GM18498 (cell line): ENCODE data around the gene SMIM44.
"Not testable (repeated sequence)": the region's sequence is repeated elsewhere in the genome, so short reads cannot be mapped to it uniquely, and the experiment has no call there.

Experiments
- ATAC-seq: cut with Tn5 transposase; IDR thresholded peaks from one replicate; pipeline ENCODE4 v1.9.1; 2021; ENCODE audit warnings: mild to moderate bottlenecking, moderate library complexity; ENCODE audit not compliant: unreplicated experiment

SMIM44 gene

DNA sequence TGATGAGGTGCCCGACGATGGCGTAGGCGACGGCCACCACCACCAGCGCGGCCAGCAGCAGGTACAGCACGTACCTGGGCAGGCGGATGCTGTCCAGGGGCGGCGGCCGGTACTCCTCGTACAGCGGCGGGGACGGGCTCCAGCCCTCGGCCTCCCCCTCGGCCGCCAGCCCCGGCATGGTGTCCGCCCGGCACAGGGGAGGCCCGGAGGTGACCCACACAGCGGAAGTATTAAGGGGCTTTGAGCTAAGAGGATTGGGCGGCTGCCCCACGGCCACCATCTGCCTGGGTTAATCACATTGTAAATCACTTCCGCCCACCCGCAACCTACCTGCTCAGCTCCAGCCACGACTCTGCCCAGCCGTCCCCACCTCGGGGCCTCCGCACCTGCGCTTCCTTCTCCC lies at the start of gene SMIM44:
Gene SMIM44, minus strand, starts transcription at position 216 of the 403 bp plus-strand sequence. Its CDS starts 38 bp downstream, at position 178.
- no peak for ATAC-seq

DNA sequence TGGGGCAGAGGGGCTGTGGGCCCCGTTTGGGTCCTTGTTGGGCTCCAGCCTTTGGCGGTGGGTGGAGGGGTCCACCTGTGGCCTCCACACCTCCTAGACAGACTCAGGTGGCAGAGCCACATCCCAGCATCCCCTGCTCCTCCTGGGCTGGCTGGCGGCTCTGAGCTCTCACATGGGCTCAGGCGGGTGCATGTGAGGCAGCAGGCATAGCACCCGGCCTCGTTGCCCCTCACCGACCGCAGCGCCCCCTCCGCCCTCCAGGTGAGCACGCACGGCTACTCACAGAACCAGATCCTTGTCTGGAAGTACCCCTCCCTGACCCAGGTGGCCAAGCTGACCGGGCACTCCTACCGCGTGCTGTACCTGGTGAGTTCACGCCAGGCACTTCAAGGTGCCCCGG lies 49.8 kb upstream of the SMIM44 start:
- no peak for ATAC-seq

DNA sequence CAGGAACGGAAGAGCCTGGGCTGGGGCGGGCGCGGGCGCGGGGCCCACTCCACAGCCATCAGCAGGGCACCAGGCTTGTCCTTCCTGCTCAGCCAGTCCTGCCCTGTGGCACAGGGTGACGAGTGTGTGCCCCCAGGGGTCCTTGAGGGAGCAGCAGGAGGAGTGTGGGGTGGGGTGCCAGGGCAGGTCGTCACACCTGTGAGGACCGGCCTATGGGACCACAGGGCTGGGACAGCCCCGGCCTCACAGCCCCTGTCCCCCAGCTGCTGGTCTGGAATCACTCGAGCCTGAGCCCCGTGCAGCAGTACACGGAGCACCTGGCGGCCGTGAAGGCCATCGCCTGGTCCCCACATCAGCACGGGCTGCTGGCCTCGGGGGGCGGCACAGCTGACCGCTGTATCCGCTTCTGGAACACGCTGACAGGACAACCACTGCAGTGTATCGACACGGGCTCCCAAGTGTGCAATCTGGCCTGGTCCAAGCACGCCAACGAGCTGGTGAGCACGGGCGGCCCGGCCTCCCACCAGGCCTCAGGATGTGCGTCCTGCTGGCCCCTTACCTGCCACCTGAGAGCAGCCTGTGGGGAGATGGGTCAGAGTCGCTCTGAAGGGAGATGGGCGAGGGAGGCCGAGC lies 49.0 kb upstream of the SMIM44 start:
- no peak for ATAC-seq

DNA sequence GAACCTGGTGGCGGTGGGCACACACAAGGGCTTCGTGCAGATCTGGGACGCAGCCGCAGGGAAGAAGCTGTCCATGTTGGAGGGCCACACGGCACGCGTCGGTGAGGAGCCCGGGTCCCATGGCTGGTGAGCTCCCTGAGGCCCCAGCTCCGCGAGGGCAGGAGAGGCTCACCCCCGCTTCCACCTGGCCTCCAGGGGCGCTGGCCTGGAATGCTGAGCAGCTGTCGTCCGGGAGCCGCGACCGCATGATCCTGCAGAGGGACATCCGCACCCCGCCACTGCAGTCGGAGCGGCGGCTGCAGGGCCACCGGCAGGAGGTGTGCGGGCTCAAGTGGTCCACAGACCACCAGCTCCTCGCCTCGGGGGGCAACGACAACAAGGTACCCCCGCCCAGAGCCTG lies 48.5 kb upstream of the SMIM44 start:
- ATAC-seq: no peak

DNA sequence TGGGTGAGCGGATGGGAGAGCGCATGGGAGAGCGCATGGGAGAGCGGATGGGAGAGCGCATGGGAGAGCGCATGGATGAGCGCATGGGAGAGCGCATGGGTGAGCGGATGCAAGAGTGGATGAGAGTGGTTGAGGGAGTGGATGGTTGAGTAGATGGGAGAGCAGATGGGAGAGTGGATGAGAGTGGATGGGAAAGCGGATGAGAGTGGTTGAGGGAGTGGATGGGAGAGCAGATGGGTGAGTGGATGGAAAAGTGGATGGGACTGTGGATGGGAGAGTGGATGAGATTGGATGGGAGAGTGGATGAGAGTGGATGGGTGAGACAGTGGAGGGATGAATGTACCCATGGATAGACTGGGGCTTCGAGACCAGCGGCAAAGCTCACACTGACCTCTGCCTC lies 47.1 kb upstream of the SMIM44 start:
- ATAC-seq: no peak

DNA sequence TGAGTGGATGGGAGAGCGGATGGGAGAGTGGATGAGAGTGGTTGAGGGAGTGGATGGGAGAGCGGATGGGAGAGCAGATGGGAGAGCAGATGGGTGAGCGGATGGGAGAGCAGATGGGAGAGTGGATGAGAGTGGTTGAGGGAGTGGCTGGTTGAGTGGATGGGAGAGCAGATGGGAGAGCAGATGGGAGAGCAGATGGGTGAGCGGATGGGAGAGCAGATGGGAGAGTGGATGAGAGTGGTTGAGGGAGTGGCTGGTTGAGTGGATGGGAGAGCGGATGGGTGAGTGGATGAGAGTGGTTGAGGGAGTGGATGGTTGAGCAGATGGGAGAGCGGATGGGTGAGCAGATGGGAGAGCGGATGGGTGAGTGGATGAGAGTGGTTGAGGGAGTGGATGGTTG lies 46.1 kb upstream of the SMIM44 start:
- ATAC-seq: not testable (repeated sequence)

DNA sequence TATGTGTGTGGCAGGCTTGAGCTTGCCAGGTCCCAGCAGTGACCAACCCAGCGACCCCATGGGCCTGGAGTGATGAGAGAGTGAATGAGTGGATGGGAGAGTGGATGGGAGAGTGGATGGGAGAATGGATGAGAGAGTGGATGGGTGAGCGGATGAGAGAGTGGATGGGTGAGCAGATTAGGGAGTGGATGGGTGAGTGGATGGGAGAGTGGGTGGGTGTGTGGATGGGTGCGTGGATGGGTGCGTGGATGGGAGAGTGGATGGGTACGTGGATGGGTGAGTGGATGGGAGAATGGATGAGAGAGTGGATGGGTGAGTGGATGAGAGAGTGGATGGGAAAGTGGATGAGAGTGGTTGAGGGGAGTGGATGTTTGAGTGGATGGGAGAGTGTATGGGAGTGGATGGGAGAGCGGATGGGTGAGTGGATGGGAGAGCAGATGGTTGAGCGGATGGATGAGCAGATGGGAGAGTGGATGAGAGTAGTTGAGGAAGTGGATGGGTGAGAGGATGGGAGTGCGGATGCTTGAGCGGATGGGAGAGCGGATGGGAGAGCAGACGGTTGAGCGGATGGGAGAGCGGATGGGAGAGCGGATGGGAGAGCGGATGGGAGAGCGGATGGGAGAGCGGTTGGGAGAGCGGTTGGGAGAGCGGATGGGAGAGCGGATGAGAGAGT lies 45.4 kb upstream of the SMIM44 start:
- no peak for ATAC-seq

DNA sequence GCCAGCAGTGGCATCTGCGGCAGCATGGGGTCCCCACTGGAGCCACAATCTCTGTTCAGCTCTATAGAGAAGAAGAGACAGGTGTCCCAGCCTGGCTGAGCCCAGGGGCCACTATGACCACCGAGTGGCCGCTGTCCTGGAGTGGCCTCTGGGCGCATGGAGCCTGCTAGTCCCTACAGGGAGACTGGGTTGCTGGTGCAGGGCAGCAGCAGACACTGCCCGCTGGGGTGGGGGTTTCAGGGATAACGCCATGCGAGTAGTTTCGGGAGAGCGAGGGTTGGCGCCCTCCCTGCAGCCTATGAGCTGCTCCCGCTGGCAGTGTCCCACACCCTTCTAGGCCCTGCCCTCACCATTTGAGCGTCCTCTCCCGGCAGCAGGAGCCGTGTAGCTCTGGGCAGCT lies 44.8 kb upstream of the SMIM44 start:
- ATAC-seq: no peak

DNA sequence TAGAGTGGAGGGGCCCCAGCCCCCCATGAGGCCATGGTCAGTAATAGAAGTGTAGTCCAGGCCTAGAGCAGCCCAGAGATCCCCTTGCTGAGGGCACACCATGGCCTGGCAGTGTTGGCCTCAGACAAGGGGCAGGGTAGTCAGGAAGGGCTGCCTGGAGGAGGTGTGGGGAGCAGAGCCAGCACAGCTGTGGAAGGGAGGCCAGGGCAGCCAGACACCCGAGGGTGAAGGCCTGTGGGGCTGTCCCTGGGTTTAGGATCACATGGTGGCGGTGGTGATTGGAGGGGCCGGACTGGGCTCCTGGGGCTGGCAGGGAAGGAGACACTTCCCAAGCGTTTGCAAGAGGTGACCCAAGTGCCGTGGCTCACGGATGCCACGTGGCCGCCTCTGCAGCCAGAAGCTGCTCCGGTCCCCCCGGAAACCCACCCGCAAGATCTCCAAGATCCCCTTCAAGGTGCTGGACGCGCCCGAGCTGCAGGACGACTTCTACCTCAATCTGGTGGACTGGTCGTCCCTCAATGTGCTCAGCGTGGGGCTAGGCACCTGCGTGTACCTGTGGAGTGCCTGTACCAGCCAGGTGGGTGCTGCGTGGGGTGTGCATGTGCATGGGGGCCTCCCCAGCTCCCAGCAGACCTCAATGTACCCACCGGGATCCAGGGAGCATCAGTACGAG lies 44.1 kb upstream of the SMIM44 start:
- no peak for ATAC-seq

DNA sequence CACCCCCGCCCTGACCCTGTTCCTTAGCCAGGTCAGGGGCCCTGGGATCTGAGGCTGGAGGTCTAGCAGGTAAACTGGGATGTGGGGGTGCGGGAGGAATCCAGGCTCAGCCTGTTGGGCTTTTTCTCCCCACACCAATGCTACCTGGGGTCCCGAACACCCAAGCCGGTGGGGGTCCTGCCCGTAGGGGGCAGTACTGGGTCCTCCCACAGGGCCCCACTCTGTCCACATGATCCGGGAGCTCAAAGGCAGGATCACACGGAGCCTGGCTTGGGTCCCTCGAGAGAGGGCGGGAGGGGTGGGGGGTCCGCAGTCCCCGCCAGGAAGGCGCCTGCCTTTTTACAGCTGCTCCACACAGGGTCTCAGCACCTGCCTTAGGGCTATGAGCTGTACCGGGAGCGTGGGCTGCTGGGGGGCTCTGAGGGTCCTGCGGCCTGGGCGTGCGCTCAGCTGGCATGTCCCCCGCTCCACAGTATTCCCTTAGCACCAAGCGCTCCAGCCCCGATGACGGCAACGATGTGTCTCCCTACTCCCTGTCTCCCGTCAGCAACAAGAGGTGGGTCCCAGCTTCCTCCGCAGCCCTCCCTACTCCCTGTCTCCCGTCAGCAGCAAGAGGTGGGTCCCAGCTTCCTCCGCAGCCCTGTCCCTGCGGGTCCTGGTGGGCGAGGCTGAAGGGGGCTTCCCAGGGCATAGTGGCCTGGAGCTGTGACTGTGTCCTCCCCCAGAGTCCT lies 43.4 kb upstream of the SMIM44 start:
- ATAC-seq: no peak

DNA sequence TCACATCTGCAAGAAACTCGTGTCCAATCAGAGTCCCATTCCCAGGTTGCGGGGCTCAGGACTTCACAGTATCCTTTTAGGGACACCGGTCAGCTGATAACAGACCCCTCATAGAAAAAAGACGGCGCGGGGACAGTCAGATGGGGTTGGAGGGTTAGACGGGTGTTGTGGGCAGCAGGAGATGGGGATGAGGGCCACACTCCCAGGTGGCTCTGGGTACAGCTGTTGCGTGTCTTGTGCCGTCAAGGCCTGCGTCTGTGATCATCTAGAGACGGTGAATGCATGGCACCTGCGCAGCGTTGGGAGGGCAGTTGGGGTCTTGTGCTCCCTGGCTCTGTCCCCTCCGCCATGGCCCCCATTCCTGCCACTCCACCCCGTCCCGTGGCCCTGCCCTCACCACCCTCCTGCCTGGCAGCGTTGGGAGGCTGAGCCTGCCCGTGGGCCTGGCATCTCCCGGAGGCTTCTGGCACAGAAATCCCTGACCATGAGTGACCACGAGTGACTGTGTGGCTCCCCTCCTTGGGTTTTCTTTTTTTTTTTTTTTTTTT lies 41.7 kb upstream of the SMIM44 start:
- no peak for ATAC-seq

DNA sequence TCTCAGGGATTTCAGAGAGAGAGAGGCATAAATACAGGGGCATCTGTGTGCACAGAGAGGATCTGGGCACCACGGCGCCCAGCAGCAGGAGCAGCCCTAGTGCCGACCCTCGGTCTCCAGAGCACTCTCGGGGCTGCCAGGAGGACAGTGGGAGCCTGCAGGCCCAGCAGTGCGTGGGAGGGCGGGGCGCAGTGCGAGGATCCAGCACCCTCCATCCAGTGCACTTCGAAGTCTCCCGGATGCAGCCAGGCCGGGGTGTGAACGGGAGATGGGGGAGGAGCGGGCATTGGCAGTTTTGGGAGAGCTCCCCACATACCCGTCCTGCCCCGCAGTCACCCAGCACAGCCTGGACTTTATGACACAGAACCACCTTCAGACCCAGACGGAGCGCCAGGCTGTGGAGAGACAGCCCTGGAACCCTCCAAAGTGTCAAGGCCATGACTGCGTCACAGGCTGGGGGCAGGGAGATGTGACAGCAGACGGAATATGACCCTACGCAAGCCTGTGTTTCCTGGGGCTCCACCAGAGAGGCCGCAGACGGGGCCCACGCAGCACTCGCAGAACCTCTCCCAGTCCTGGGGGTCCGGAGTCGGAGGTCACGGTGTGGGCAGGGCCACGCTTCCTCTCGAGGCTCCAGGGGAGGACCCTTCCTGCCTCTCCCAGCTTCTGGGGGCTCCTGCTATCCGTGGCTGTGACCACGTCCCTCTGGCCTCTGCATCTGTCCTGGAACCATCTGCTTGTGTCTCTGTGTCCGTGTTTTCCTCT lies 41.0 kb upstream of the SMIM44 start:
- ATAC-seq: no peak

DNA sequence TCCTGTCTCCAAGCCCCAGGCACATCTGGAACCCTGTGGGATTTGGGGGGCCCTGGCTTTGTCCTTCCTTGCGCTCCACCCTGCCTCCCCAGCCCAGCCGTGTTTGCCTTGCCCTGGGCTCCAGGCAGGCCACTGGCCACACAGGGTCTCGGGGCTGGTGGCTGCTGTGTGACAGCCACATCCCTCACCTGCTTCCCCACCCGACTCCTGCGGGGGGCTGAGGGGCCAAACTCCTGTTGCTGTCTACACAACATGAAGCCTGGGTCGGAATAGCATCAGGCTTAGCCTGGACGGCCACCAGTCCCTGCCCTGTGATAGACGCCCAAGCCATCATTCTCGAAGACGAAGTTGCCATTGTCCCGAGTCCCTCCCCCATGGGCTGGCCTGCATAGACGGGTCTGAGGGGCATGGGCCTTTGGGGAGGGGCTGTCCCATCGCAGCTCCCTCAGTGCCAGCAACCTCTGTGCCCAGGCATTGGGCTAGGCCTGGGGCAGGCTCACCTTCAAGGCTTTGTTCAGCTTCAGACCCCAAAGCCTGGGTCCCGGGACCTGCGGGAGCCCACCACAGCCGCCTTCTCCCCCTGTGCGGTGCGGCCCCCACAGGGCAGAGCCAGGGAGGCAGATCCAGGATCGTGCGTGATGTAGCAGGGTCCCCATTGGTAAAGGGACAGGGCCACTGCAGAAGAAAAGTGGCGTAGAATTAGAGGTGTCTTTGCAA lies 40.3 kb upstream of the SMIM44 start:
- no peak for ATAC-seq

DNA sequence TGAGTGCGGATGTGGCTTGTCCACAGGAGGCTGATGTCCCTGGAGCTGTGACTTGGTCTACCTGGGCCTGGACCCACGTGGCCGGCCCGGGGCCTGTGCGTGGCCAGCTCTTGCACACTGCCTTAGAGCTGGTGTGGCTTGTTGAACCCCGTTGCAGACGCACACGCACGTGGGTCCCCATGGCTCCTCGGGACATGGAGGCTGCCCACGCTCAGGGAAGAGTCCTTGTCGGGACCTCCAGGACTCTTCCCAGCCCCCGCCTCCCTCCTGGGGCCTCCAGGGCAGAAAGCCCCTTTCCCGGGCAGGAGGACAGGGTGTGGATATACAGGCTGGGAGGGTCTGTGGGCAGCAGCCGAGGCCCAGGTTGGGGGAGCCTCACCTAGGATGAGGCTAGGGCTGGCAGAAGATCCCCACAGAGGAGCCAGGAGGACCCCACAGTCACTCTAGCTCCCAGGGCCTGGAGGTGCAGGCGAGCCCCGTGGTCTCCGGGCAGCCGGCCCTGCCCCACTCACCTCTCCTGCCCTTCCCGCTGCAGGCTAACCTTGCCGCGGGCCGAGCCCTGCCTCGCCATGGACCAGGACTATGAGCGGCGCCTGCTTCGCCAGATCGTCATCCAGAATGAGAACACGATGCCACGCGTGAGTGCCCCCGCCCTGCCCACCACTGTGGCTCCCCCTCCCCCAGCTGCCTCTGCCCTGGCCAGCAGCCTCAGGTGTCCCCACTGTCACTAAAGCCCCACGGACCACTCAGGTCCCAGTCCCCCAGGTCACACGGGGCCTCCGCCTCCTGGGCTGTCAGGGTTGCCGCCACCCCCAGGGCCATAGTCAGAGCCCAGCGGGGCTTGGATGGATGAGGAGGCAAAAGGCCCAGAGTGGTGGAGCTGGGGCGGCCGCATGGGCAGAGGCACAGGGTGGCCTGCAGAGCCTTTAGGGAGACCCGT lies 39.5 kb upstream of the SMIM44 start:
- no peak for ATAC-seq

DNA sequence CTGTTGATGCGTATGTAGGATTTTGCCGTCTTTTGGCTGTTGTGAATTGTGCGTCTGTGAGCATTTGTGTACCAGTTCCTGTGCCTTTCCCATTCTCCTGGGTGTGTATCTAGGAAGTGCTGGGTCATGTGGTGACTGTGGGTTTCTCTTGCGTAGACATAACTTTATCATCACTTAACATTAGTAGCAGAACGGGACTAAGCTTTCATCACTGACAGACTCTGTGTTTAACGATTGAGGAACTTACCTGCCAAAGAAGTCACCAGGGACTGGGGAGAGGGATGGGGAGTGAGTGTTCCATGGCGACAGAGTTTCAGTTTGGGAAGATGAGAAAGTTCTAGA lies 37.8 kb upstream of the SMIM44 start:
- no peak for ATAC-seq

DNA sequence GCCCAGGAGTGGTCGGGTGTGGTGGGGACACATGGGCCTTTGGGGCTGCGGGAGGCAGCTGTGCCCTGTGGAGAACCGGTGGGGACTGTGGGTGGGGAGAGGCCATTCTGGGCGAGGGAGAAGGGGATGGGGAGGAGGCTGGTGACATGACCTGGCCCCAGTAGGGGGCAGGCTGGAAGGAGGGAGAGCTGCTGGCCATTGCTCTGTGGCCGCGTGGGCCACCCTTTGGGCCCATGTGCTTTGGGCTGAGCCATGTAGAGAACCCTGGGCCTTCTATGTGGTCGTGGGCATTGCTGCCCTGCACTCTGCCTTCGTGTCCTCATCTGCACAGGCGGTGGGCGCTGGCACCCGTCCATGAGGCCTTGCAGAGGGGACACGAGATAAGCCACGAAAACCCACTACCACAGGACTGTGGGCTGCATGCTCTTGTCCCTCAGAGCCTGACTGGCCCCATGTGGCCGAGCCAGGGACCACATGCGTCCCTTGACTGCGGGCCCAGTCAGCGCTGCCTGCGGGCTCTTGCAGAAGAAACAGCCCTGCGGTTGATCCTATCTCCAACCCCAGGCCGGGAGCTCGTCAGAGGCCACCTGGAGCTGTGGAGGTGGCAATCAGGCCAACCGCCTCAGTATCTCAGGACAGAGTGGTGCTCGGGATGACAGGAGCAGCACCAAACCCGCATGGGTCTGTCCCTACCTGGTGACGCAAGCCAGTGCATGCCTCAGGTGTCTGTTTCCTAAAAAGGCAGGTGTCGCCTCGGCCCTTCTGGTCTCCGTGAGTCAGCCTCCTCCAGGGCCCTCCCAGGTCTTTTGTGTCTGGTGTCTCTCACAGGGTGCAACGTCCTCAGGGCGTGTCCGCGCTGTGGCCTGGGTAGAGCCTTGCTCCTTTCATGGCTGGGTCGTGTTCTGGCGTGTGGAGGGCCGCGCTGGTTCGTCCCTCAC lies 37.2 kb upstream of the SMIM44 start:
- ATAC-seq: no peak

DNA sequence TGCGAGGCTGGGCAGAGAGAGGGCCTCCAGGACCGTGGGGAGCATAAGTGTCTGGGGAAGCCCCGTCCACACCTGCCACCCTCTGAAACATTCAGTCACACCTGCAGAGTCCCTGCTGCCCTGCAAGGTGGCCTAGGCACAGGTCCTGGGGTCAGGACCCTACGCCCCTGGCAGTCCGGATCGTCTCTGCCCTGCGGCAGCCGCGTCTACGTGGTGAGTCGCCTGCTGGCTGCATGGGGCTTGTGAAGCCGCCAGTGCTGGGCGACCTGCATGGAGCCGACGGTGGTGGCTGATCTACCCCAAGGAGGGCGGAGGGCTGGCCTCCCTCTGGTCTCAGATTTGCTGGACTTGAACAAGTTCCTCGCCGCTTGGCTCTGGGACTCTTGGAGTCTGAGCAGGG lies 35.9 kb upstream of the SMIM44 start:
- ATAC-seq: no peak

DNA sequence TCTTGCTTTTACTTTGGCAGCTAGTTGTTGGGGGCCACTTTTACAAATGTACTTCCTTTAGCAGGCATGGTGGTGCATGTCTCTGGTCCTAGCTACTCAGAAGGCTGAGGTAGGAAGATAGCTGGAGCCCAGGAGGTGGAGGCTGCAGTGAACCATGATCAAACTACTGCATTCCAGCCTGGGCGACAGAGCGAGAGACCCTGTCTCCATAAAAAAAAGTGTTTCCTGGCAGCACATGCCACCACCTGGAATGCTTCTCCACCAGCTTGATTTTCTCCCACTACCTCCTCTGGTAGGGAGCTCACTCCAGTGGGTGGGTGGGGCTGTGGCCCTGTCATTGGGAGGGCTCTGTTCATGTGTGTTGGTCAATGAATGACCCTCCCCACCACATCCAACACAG lies 35.4 kb upstream of the SMIM44 start:
- ATAC-seq: no peak
